Stimulated activated CD4-positive, alpha-beta T cell treated with anti-CD3 and anti-CD28 coated beads, Interleukin-4, amount 100 ng/mL, for 48 hours (primary cell): ENCODE results near the gene NINL.

Experiments used
- DNase-seq, 2 donors: peaks; one replicate each; pipeline ENCODE4 v3.0.0-alpha.2; 2020; ENCODE audit warnings: low read depth in 2 of 2

Gene NINL

DNA sequence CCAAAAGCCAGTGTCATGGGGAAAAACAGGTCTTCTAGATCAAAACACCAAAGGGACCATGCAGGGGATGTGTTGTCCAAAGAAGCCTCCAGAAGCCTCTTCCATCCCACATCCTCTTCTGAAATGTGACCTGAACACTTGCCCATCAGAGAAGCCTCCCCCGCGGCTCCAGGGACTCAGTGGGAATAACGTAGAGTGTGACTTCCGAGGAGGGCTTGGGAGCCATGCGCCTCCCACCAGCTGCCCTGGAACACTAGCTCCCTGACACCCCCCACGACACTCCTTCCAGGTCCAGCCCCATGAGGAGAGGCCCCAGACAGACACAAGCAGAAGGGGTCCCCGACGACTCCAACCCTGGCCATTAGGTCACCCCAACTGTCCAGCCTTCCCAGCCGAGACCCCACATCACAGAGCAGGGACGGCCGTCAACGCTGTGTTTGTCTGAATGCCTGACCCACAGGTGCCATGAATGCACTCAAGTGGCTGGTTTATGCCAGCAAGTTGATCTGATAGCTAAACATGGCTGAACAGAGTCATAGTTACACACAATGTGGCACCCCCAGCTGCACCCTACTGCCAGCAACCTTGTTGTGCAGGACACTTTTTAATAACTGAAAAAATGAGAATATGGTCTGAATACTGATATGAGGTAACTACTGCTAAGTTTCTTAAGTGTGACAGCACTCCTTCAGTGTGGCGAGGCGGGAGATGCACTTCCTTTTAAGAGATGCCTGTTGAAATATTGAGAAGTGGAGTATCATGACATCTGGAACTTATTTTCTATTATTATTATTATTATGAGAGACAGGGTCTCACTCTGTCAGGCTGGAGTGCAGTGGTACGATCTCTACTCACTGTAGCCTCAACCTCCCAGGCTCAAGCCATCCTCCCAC lies 119.8 kb downstream of the NINL start:
- DNase-seq, result no peak

DNA sequence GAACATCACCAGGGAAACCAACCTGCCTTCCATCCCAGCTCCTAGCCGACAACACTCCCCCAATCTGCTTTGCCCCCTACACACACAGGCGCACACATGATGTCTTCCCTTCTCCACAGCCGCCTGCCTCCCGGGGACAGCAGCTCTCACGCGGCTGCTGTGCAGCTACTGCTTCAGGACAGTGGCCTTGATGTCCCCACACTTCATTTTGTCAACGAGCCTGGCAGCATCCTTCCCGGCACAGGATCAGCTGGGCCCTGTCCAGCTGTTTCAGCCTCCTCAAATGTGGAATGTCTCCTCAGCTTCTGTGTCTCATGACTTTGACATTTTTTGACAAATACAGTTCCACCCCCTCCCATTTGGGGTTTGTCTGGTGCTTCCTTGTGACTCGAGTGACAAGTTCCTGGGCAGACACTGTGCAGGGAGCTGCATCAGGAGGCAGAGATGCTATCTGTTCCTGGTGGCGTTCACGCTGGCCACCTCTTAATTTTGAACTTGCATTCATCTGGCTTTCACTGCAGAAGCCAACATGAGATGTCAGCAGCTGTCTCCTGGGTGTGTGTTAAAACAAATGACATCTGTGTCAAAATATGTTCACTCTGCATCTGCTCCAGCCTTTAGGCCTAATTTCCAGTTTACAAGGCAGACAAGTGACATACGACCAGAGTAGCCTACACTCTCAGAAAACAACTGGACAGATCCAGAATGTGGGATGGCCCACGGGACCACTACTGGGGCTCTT lies 120.7 kb downstream of the NINL start:
- no peak for DNase-seq

DNA sequence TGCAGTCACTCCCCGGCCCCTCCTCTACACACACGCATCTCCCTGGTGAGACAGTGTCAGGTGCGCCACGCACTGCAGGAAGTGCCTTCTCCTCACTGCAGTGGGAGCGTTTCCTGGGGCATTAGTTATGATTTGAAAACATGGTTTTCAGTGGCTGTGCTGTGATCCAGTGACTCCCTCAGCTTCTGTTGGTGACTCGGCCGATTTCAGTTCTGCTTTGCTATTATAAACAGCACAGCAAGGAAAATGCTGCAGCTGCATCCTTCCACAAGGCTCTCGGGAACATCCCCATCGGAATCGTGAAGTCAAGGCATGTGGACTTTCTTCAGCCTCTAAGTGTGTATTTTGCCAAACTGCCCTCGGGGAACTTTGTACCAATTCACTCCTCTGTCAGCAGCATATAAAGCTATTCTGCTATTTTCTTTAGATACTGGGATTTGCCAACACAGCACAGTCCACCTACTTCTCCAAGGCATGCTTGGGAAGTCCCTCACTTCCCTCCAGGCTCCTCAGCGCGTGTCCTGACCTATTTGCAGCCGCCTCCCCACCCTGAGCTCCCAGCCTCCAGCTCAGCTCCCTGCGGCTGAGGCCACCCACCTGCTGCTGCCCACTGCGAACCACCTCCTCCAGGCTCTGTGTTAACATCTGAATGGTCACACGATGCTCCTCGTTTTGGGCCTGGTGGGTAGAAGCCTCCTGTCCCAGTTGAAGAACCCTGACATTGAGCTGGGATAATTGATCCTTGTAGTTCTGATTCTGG lies 123.4 kb downstream of the NINL start:
- no peak for DNase-seq

DNA sequence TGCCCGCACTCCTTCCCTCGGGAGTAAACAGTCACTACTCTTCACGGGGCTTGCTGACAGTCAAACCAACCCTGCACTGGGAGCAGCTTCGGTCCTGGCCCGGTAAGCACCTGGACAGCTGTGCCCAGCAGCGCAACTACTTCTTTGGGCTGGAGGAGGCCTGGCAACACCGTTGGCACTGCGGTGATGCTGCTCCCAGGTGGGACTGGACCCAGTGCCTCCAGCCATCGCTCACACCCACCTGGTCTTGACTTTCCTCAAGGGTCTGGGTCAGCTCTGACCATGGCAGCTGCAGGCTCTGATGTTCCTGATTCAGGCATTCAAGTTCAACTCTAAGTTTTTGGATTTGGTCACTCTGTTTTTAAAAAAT lies 124.1 kb downstream of the NINL start:
- no peak for DNase-seq

DNA sequence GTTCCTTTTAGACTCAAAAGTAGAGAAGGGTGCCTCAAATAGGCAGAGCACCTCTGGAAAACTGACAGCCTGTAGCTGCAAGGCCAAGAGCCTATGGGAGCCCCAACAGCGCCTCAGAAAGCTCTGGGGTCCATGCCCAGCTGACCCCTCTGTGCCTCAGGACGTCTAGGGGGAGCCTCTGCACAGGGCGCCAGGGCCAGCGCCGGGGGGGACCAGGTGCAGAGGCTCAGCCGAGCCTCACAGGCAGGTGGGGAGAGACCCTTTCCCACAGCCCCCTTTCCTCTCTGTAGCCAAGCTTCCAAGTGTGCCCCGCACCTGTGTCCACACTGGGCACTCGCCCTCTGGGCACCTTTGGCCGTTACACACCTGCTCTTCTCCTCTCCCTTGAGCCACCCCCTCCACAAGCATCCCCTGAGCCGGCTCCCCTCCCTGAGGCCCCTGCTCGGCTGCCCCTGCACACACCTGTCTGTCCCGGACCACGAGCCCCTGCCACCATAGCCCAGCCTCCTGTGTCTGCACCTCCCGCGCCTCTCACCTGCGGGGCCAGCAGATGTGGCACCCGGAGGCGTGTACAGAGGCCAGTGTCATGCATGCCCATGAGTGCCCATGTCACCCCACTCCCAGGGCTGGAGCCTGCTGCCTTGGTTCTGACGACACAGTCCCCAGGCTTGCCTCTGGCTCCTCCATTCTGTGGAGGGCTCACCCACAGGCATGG lies 124.6 kb downstream of the NINL start:
- DNase-seq, result no peak

DNA sequence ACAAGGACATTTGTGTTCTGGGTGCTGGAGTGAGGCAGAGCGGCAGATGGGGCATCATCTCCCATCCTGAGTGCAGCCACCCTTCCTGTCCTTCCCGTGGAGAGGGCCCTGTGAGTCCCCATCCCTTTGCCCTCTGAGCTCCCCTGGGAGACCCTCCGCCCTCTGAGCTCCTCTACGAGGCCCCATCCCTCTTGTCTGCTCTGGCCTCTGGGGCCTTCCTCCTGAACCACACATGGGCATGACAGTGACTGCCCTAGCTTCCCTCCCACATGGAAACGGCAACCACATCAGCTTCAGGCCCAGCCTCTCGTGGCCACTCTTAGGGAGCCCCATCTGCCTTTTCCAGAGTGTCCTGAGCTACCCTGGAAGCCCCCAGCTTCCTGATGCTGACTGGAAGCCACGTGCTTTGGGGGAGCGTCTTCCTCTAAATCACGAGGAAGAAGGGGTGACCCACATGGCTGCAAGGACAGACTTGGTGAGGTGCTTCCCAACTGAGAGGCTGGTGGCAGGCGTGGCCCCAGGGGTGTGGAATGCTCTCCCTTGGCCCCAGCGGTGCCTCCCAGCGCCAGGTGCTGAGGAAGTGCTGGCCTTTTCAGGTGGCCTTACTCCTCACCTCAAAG lies 125.3 kb downstream of the NINL start:
- DNase-seq, result no peak

DNA sequence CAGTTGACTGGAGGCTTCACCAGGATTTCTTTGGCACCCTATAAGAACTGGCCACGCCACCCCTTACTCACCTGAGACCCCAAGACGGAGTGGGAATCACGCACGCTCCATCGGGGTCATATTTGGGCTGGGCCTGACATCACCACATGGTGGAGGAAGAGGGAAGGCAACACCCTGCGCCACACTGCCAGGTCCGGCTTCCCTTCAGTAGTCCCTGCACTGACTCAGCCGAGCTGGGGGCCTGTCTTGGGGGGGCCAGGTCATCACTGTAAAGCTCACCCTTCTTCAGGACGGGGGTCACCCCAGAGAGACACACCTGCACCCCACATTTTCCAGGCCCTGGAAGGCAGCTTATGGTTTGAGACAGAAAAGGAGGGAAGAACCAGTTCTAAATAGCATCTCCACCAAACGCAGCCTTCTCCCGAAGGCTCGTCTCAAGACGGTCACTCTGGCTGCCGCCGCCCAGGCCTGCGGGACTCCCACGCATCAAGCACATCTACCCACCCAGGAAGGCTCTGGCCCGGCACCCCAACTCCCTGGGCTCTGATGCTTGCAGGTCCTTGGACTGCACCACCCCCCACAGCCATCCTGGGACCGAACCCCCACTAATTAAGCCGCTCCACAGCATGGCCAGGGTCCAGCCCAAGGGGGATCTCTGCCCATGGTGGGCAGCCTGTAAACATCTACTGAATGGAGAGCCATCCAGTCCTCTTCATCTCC lies 126.1 kb downstream of the NINL start:
- DNase-seq, result no peak

DNA sequence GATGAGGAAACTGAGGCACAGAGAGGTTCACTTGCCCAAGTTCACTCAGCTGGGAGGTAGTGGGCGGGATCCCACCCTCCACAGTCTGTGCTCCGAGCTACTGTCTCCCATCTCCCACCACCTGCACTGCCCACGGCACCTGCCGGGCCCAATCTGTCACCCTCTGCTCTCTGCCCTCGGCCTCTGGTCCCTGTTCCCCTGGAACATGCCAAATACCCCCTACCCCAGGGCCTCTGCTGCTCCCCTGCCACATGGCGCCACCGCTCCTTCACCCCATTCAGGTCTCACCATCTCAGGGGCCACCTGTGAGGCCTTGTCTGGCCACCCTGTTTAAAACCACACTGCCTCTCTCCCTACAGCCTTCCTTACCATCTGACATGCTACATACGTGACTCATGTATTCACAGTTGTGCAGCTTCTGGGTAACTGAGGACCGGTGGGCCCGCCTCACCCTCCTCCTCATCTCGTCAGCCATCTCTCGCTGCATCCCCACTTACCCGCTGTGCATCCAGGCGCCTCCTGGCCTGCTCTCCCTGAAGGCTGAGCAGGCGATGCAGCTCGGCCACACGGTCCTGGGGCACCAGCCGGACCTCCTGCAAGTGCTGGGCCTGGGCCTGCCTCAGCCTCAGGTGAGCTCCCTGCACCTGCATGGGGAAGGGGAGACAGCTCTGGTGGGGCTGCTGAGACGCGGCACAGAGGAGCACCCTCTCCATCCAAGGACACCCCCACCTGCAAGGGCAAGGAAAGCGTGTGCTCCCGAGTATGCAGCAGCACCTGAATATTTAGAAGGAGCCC lies 127.2 kb downstream of the NINL start:
- DNase-seq, result no peak

DNA sequence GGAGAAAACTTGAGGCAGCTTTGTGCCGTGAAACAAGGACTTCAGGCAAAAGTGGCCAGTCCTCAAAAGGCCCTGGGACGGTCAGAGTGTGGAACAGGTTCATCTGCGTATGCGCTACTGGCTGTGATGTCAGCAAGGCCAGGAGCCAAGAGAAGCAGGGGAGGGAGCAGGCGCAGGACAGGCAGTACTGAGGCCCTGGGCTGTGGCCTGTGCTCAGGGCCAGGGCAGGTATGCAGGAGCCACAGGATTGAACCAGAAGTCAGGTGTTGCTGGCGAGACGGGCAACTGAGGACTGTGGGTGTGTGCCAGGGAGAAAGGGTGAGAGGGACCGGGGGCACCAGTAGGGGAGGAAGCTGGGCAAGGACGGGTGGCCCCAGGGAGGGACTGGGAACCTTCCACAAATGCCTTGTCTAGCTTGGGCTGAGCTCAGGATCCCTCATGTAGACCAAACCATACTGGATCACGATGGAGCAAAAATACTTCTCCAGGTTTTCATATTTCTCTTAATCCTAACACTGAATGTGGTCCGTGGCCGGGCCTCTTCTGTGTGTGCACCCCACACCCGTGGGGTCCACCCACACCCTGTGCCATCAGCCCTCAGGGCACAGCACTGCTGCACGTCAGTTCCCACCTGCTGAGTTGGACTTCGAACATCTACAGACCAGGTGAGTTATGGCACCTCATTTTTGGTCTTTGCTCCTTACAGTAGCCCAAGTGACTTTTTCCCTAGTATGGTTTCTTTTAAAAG lies 131.0 kb downstream of the NINL start:
- no peak for DNase-seq

DNA sequence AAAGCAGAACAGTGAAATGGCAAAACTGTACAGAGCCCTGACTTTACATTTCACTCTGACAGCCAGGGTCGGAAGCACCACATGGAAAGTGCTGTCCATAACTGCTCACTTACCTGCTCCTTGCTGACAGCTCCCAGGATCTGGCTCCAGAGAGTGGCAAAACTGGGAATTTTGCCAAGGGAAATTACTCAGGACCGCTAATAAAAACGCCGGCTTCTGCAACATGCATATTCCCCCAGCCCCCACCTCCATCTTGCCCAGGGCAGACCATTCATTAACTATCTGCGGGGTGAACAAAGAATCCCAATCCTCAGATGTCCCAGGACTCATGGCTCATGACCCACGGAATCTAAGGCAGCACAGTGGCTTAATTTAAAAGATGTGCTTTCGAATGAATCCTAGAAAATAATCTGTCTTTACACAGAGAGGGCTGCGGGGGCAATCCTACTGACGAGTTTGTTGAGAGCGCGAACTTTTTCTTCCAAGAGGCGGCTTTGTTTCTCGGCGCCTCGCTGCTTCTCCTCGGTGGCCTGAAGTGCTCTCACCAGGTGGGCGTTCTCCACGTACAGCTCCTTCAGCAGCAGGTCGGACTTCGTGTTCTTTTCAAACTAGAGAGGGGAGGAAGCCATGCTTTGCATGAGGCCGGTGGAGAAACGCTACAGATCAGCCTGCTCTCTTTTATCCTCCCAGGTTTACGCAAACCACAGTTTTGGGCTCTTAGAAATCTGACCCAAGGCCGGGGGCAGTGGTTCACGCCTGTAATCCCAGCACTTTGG lies 132.1 kb downstream of the NINL start:
- DNase-seq, result no peak

DNA sequence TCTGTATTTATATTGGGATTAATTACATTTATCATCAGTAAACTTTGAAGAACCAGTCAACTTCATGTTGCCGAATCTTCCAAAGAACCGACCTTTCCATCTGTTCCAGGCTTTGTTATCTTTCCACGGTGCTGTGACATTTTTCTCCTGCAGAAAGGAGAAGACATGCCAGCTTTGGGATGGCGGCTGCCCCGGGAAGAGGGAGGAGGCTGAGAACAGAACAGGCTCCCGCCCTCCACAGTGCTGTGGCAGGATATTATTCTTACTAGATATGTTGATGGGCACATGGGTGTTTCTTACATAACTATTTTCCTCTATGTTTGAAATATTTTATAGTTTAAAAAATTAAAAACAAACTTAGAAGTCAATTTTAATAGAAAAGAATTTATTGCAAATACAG lies 133.0 kb downstream of the NINL start:
- DNase-seq, result no peak

DNA sequence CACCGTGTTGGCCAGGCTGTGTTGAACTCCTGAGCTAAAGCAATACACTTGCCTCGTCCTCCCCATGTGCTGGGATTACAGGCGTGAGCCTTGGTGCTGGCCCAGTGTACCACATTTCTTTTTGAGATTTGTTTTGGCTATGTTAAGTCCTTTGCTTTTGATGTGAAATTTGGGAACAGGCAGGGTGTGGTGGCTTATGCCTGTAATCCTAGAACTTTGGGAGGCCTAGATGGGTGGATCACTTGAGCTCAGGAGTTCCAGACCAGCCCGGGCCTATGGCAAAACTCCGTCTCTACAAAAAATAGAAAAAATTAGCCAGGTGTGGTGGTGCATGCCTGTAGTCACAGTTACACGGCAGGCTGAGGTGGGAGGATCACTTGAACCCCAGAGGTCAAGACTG lies 137.7 kb downstream of the NINL start:
- no peak for DNase-seq

DNA sequence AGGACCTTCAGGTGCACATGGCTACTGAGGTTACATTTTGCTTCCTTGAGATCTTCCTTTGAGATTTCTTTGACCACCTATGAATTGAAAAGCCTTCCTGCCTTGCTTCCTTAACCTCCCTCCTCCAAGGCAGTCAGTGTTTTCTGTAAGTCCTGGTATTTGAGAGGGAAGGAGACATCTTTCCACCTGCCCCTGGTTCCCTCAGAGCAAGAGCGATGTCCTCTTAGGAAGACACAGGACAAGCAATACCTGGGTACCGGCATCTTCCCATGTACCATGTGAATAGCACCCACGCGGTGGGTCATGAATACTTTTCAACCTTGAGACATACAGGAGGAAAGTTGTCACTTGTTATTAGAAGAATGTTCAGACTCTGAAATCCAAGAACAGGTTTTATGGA lies 140.8 kb downstream of the NINL start:
- DNase-seq, result no peak

DNA sequence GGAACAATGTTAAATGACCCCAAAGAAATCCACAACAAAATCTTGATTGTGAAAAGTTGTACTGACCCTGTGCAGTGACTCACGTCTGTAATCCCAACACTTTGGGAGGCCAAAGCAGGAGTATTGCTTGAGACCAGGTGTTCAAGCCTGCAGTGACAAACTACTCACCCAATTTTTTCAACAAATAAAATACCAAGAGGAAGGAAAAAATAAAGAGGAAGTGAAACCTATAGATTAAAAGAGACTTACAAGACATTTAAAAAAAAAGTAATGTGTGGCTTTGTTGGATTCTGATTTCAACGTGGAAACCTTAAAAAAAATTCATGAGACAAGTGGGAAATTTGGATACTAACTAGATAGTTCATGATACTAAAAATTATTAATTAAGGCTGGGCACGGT lies 146.0 kb downstream of the NINL start:
- DNase-seq, result no peak

DNA sequence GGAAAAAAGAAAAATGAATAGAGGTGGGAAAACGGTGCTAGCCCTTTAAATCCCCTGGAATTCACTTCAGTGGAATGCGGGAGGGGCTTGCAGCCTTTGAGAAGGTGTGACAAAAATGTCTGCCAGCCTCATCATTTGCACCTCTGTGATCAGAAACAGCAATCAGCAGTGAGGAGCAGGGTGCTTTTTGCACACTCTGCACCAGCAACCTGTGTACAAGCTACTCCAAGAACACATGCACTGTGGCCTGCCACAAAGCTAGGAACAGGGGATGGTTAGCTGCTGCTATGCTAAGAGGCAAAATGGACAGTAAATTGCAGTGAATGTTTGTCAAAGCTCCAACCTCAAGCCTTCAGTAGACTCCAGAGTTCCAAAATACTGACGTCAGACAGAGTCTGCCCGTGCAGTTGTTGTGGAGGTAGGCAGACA lies 148.2 kb downstream of the NINL start:
- no peak for DNase-seq

DNA sequence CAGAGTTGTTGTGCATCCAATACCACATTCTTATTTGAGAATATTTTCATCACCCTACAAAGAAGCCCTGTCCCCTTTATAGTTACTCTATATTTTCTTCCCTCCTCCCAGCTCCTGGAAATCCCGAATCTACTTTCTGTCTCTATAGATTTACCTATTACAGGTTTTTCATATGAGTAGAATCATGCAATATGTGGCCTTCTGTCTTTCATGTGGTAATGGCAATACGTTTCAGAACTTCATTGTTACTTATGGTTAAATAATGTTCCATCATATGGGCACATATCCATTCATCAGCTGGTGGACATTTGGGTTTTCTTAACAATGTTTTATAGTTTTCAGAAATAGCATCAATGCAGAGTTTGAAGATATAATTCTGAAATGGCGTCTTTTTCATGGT lies 160.8 kb downstream of the NINL start:
- DNase-seq, result no peak

DNA sequence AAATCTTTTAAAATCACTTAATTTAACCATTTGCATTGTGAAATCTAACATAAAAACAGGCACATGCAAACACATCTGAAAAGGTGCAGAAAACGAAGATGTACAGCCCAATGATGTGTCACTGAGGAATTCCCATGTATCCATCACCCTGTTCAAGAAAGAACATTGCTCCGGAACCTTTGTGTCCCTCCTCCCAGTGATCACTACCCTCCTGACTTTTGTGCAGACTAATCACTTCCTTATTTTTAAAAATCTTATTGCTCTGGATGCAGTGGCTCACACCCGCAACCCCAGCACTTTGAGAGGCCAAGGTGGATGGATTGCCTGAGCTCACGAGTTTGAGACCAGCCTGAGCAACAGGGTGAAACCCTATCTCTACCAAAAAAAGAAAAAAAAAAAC lies 163.3 kb downstream of the NINL start:
- no peak for DNase-seq

DNA sequence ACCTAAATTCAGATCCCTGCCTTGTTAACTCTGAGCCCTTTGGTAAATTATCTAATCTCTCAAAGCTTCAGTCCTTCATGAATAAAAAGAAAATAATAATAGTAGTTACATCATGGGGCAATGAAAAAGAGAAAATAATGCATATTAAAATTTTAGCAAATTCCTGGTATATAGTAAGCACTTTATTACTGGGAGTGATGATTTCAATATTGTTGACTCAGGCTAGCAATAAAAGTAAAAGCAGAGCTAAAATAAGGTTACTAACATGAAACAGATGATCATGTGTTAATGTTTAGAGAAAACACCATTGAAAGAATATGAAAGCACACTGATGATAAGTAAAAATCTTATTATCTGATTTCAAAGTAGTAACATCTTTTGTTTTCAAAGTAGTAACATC lies 164.2 kb downstream of the NINL start:
- no peak for DNase-seq
